BE2C (cell line): ENCODE data around the gene ADRM1.

Experiments
- DNase-seq: peaks from one replicate; pipeline ENCODE4 v3.0.0-alpha.2; 2020
- H3K27me3 ChIP-seq: fragments of 250-450 bp; sonication (Bioruptor Pico); 2 replicates; pipeline ENCODE4 v1.5.1; 2020; ENCODE audit warnings: mild to moderate bottlenecking
- H3K36me3 ChIP-seq: fragments of 250-450 bp; sonication (Bioruptor Pico); 2 replicates; pipeline ENCODE4 v1.5.1; 2020; ENCODE audit warnings: mild to moderate bottlenecking
- H3K4me1 ChIP-seq: fragments of 250-450 bp; sonication (Bioruptor Pico); 2 replicates; pipeline ENCODE4 v1.5.1; 2020
- H3K4me3 ChIP-seq: 2 replicates; pipeline ENCODE4 v1.5.1; 2011; ENCODE audit warnings: low read depth, low read length
- H3K9me3 ChIP-seq: fragments of 250-450 bp; sonication (Bioruptor Pico); 2 replicates; pipeline ENCODE4 v1.5.1; 2020
- TF ChIP-seq, protein P1 (sequence below): IDR thresholded peaks from 2 replicates; pipeline ENCODE4 v1.5.1; 2012; ENCODE audit warnings: mild to moderate bottlenecking, low read depth, low read length

Gene ADRM1

GRCh38 chr20:62287129-62287528, 15.7 kb upstream of the ADRM1 start:
- TF ChIP-seq, protein P1, sequence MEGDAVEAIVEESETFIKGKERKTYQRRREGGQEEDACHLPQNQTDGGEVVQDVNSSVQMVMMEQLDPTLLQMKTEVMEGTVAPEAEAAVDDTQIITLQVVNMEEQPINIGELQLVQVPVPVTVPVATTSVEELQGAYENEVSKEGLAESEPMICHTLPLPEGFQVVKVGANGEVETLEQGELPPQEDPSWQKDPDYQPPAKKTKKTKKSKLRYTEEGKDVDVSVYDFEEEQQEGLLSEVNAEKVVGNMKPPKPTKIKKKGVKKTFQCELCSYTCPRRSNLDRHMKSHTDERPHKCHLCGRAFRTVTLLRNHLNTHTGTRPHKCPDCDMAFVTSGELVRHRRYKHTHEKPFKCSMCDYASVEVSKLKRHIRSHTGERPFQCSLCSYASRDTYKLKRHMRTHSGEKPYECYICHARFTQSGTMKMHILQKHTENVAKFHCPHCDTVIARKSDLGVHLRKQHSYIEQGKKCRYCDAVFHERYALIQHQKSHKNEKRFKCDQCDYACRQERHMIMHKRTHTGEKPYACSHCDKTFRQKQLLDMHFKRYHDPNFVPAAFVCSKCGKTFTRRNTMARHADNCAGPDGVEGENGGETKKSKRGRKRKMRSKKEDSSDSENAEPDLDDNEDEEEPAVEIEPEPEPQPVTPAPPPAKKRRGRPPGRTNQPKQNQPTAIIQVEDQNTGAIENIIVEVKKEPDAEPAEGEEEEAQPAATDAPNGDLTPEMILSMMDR = no peak
- H3K36me3 ChIP-seq = peaks cover 4% of the 10 kb centered on the region
- DNase-seq = no peak

DNA sequence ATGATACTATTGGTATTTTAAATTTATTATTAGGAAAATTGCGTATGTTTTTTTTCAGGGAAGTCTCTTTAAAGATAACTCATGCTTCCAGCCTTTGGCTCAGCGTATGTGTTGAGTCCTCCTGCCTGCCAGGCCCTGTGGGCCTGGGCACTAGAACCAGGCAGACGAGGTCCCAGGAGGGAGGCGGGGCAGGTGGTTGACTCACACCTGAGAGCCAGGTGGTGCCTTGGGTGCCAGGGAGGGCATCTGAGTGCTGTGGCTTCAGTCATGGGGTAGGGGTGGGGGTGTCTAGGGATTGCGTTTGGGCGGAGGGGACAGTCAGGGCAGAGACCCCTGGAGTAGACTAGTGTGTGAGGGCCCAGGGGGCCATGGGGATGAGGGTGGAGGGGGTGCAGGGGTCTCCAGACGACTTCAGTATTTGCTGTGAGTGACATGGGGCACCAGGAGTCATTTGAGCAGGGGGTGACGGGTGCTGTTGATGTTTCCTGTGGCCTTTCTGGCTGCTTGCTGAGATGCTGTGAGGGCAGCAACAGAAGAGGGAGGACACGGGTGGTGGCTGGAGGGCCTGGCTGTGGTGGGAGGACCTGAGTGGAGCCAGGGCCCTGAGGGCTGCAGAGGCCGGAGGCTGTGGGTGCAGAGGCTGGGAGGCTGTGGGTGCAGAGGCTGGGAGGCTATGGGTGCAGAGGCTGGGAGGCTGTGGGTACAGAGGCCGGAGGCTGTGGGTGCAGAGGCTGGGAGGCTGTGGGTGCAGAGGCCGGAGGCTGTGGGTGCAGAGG, 14.8 kb upstream of the ADRM1 start:
- Histone ChIP-seq H3K4me3 (no peak overlapping the region), H3K36me3 (peaks cover 4% of the 10 kb centered on the region), H3K27me3 (no peaks in the 10 kb centered on the region), H3K9me3 (no peaks in the 10 kb centered on the region), H3K4me1 (peaks cover 6% of the 10 kb centered on the region)
- TF ChIP-seq, protein P1 = no peak
- no peak for DNase-seq

More at GRCh38 chr20:62287129-62287528, 15.7 kb upstream of the ADRM1 start:
- peaks cover 11% of the 10 kb centered on the region for H3K4me1 ChIP-seq
- no peak overlapping the region for H3K4me3 ChIP-seq
- H3K9me3 ChIP-seq = no peaks in the 10 kb centered on the region
- H3K27me3 ChIP-seq = no peaks in the 10 kb centered on the region

GRCh38 chr20:62288535-62289105, 14.2 kb upstream of the ADRM1 start:
- H3K9me3 ChIP-seq = no peaks in the 10 kb centered on the region
- no peak for DNase-seq
- H3K27me3 ChIP-seq = no peaks in the 10 kb centered on the region
- no peak overlapping the region for H3K4me3 ChIP-seq
- H3K4me1 ChIP-seq = peaks cover 5% of the 10 kb centered on the region
- peaks cover 6% of the 10 kb centered on the region for H3K36me3 ChIP-seq
- TF ChIP-seq, protein P1 = no peak

DNA sequence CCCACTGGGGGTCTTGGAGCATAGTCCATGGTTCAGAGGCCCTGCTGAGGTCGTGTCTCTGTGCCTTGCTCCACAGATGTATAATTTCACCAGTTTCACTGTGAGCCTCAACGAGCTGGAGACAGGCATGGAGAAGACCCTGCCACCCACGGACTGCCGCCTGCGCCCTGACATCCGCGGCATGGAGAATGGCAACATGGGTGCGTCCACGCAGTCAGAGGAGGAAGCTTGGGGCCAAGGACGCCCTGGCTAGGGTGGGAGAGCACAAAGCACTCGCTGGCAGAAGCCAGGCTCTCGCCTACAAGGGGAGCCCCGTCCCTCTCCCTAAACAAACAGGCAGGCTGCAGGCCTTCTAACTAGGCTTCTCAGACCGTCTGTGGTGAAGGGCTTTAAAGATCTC, 13.7 kb upstream of the ADRM1 start:
- TF ChIP-seq, protein P1 = no peak
- Histone ChIP-seq H3K27me3 (no peaks in the 10 kb centered on the region), H3K4me3 (no peak overlapping the region), H3K9me3 (no peaks in the 10 kb centered on the region), H3K36me3 (peaks cover 7% of the 10 kb centered on the region), H3K4me1 (peaks cover 5% of the 10 kb centered on the region)
- DNase-seq = no peak

- Histone ChIP-seq H3K4me3 (no peak overlapping the region), H3K27me3 (no peaks in the 10 kb centered on the region), H3K36me3 (peaks cover 7% of the 10 kb centered on the region), H3K9me3 (no peaks in the 10 kb centered on the region), H3K4me1 (peaks cover 5% of the 10 kb centered on the region)
- no peak for DNase-seq
- TF ChIP-seq, protein P1 = no peak
These were observed 12.9 kb upstream of the ADRM1 start for GRCh38 chr20:62289898-62290297.

DNA sequence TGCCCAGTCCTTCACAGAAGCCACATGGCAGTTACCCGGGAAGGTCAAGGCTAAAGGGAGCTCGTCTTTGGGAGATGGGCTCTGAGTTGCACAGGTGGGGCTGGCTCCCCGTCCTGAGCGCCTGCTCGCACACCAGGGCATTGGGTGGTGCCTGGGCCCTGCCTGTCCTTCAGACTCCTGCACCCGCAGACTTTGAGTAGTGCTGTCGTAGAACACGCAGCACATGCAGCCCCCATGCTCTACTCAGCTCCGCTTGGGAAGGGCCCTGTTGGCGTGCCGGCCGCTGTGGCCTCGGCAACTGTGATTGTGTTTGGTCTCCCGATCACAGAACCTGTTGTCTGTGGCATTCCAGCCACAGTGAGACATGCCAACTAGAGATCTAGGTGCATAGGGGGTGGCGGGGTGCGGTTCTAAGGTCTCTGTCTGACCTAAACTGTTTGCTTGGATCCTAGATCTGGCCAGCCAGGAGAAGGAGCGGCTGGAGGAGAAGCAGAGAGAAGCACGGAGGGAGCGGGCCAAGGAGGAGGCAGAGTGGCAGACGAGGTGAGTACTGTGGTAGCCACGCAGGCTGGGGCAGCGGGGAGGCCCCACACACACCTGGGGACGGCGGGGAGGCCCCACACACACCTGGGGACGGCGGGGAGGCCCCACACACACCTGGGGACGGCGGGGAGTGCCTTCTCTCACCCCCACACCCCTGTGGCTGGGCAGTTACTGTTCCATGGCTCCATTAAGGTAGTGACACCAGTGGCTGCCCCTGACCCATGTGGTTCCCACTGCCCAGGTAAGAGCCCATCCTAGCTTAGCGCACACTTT, 11.3 kb upstream of the ADRM1 start:
- peaks cover 3% of the 10 kb centered on the region for H3K4me1 ChIP-seq
- DNase-seq = no peak
- TF ChIP-seq, protein P1 = no peak
- no peak overlapping the region for H3K4me3 ChIP-seq
- H3K9me3 ChIP-seq = no peaks in the 10 kb centered on the region
- H3K27me3 ChIP-seq = no peaks in the 10 kb centered on the region
- peaks cover 3% of the 10 kb centered on the region for H3K36me3 ChIP-seq
